ENCODE results near the gene CDC25B.

DNA sequence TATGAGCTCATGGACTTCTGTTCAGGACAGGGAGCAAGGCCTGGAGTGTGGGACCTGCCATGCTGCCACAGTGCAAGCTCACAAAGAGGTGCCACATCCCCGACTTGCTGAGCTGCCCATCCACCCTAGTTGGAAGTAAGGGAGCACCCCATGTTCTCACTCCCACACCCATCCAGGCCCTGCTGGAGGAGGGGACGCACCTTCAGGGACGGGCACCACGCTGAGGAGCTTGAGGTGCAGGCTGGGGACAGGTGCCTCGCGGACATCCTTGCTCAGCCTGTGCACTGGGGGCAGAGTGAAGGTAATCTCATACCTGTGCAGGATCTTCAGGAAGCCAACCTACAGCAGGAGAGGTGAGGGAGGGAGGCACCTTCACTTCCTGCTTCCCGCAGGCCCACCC, 40.8 kb upstream of the CDC25B start:
- TF ChIP-seq, protein P1, sequence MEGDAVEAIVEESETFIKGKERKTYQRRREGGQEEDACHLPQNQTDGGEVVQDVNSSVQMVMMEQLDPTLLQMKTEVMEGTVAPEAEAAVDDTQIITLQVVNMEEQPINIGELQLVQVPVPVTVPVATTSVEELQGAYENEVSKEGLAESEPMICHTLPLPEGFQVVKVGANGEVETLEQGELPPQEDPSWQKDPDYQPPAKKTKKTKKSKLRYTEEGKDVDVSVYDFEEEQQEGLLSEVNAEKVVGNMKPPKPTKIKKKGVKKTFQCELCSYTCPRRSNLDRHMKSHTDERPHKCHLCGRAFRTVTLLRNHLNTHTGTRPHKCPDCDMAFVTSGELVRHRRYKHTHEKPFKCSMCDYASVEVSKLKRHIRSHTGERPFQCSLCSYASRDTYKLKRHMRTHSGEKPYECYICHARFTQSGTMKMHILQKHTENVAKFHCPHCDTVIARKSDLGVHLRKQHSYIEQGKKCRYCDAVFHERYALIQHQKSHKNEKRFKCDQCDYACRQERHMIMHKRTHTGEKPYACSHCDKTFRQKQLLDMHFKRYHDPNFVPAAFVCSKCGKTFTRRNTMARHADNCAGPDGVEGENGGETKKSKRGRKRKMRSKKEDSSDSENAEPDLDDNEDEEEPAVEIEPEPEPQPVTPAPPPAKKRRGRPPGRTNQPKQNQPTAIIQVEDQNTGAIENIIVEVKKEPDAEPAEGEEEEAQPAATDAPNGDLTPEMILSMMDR (IDR thresholded peaks at IDR 0.05) = no peak
- TF ChIP-seq POLR2A (IDR thresholded peaks at IDR 0.05) = no peak
